Mucosa of descending colon (tissue), 3 donors: Measurements from ENCODE around the gene WFIKKN2. TPM values are rescaled to one million over a fixed set of nuclear protein-coding genes. Genes with fewer than 3 reads are reported as not detected.

ENCODE experiments used
- ATAC-seq: fragments of 200-7000 bp; cut with Tn5 transposase; one replicate; pipeline ENCODE4 v1.9.1; 2020; ENCODE audit warnings: mild to moderate bottlenecking, moderate library complexity
- DNase-seq, 3 donors: peaks; one replicate each; pipeline ENCODE4 v3.0.0-alpha.2; 2020
- H3K36me3 ChIP-seq: fragments of 200-600 bp; one replicate; pipeline ENCODE4 v1.8.0; 2021; ENCODE audit warnings: low read depth, mild to moderate bottlenecking
- H3K4me1 ChIP-seq: fragments of 200-600 bp; one replicate; pipeline ENCODE4 v1.8.0; 2021; ENCODE audit warnings: low read depth, mild to moderate bottlenecking
- H3K4me3 ChIP-seq: fragments of 200-600 bp; one replicate; pipeline ENCODE4 v1.8.0; 2021; ENCODE audit warnings: mild to moderate bottlenecking
- H3K9me3 ChIP-seq: fragments of 200-600 bp; one replicate; pipeline ENCODE4 v1.8.0; 2021; ENCODE audit warnings: mild to moderate bottlenecking
- intact Hi-C, 2 donors: fragments of 100-400 bp; cut with DNase I in 1 of 2; cut with micrococcal nuclease in 1 of 2; formaldehyde crosslinking; loops; one replicate each; pipeline versions ENCODE4 v1.11.0 to v1.11.1; 2022; cut with DNase I, micrococcal nuclease
- total RNA-seq, 3 donors: library from RNA; stranded (reverse); fragmentation: NEBNext Ultra II Directional in 2 of 3; extraction: Animal tissue kit (Norgen Biotek cat#: 25700) in 2 of 3; gene quantifications; one replicate each; pipeline versions ENCODE4 v1.2.1 to v1.2.4, GENCODE V29; 2021 to 2023
- TF ChIP-seq, protein P1 (sequence below): fragments of 200-600 bp; IDR thresholded peaks from one replicate; pipeline ENCODE4 v1.8.0; 2022; ENCODE audit warnings: antibody characterized with exemption, mild to moderate bottlenecking
- donor health status: DM: no; HTN: no; CAD: no; lungs with moderate emphysema.
- donor health status: DM: no; HTN: no; CAD: no.
- donor health status: DM: no; HTN: yes; CAD: no.

WFIKKN2 gene
- total RNA-seq, 3 donors from 2014 or later: 0.07 to 0.76 (median 0.17) TPM

DNA sequence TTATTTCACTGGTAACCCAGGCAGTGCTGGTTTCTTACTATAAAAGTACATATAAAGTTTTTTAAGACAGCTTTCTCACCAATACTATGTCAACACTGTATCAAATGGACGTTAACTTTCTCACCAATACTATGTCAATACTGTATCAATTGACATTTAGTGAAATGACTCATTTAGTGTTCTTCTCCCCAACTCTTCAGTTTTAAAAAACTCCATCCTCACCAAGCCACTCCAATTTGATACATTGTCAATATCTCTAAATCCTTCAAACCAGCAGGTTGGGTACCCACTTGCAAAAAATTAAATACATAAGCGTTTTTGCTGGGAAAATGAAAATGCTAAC, 25.9 kb downstream of the WFIKKN2 start:
- H3K4me1 ChIP-seq: peaks cover 36% of the 10 kb centered on the region
- ATAC-seq (no peak), DNase-seq (no peak)
- no peak overlapping the region for H3K4me3 ChIP-seq
- intact Hi-C loops: loop anchor here in 1 of 2 donors (10.0 kb wide), 1 partner anchor 53 kb away; no protein-coding TSS in a partner anchor
- H3K9me3 ChIP-seq: no peaks in the 10 kb centered on the region
- TF ChIP-seq, protein P1, sequence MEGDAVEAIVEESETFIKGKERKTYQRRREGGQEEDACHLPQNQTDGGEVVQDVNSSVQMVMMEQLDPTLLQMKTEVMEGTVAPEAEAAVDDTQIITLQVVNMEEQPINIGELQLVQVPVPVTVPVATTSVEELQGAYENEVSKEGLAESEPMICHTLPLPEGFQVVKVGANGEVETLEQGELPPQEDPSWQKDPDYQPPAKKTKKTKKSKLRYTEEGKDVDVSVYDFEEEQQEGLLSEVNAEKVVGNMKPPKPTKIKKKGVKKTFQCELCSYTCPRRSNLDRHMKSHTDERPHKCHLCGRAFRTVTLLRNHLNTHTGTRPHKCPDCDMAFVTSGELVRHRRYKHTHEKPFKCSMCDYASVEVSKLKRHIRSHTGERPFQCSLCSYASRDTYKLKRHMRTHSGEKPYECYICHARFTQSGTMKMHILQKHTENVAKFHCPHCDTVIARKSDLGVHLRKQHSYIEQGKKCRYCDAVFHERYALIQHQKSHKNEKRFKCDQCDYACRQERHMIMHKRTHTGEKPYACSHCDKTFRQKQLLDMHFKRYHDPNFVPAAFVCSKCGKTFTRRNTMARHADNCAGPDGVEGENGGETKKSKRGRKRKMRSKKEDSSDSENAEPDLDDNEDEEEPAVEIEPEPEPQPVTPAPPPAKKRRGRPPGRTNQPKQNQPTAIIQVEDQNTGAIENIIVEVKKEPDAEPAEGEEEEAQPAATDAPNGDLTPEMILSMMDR: no peak
- no peaks in the 10 kb centered on the region for H3K36me3 ChIP-seq

DNA sequence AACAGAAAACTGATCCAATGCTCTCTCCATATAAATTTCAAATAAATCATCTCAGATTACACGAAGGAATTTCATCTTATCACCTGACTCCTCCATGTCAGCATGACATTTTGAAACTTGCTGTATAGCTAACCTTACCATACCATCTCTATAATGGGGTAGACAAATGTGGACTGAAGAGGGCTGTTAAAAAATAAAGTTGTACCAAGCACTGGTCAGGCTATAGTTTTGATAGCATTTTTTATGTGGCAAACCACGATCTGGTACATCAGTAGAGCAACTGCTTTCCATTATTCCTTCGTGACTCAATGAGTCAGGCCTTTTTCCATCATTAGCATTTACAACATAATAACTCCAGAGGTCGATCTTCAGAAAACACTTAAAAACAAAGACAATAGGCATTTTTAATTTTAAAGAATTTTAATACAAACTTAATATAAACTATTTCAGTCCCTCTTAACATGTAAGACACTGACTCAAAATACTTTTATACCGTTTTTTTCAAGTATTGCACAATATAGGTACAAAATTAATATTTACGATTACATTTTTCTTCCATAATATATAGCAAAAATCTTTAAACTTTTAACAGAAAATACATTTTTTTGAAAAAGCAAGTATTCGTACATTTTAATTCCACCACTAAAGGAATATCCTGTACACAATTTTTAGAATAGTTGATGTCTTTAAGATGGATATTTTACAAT, 26.6 kb downstream of the WFIKKN2 start:
- intact Hi-C loops: loop anchor here in 1 of 2 donors (10.0 kb wide), 1 partner anchor 53 kb away; no protein-coding TSS in a partner anchor
- H3K4me1 ChIP-seq: peaks cover 31% of the 10 kb centered on the region
- ATAC-seq (no peak), DNase-seq (no peak)
- no peak overlapping the region for H3K4me3 ChIP-seq
- H3K9me3 ChIP-seq: no peaks in the 10 kb centered on the region
- TF ChIP-seq, protein P1: no peak
- no peaks in the 10 kb centered on the region for H3K36me3 ChIP-seq

DNA sequence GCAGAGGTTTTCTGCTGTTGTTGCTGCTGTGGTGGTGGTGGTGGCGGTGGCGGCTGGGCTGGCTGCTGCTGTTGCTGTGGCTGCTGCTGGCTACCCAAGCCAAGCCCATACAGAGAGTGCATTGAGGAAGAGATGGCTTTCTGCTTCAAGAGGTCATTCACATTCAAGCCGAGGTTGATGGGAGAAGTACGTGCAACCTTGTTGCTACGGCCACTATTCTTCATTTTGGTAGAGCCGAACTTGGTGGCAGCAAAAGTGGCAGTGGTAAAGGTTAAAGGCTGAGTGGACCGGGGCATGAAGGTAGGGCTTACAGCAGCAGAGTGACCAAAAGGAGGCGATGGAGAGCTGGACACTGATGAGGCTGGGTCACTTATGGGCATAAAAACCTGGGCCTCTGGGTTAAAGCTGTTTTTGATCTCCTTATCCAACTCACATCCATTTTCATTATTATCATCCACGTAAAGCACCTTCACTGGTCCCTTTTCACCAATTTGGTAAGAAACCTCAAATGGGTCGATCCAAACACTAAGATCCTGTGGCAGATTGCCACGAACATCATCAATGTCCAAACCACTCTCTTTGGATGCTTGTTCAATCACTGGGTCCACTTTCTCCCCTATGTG, 27.9 kb downstream of the WFIKKN2 start:
- no peaks in the 10 kb centered on the region for H3K36me3 ChIP-seq
- intact Hi-C loops: loop anchor here in 1 of 2 donors (10.0 kb wide), 1 partner anchor 51 kb away; no protein-coding TSS in a partner anchor
- H3K4me1 ChIP-seq: peaks cover 24% of the 10 kb centered on the region
- no peaks in the 10 kb centered on the region for H3K9me3 ChIP-seq
- TF ChIP-seq, protein P1: peak; percentile 12
- H3K4me3 ChIP-seq: no peak overlapping the region
- peak in 1 of 3 donors; percentile 84 for DNase-seq
- ATAC-seq: no peak

DNA sequence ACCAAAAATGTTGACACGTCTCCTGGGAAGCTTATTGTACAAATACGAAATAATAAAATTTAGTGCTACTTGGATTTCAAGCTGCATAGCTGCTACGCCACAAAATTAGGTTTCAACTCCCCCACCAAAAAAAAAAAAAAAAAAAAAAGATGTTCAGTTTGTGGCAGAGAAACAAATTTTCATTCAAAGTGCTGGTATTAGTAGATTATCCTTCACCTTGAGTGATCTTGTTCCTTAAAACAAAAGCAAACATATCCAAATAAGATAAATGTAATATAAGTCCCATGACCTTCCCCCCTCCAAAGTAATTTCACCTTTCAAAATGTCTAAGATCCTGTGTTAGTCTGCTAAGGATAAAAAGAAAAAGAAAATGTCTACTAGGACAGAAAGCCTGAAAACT, 28.5 kb downstream of the WFIKKN2 start:
- Histone ChIP-seq H3K4me3 (peak overlapping the region; percentile 95), H3K4me1 (peaks cover 23% of the 10 kb centered on the region), H3K36me3 (no peaks in the 10 kb centered on the region), H3K9me3 (no peaks in the 10 kb centered on the region)
- intact Hi-C loops: loop anchor here in 1 of 2 donors (10.0 kb wide), 1 partner anchor 51 kb away; no protein-coding TSS in a partner anchor
- TF ChIP-seq, protein P1: no peak
- no peak for DNase-seq
- ATAC-seq: no peak

DNA sequence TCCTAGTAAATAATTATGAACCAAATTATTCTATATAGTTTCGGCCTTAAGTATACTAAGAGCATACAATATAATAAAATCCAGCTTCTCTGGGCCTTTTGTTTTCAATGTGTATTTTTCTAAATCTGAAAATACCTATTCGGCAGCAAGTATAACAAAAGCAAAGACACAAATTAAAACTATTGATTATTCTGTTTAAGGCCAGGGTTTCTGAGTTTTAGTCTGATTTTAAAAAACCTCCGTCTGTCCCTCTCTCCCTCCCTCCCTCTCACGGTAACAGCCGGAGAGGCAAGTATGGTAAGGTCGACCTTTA, 29.3 kb downstream of the WFIKKN2 start:
- TF ChIP-seq, protein P1: no peak
- no peaks in the 10 kb centered on the region for H3K36me3 ChIP-seq
- H3K4me1 ChIP-seq: peaks cover 26% of the 10 kb centered on the region
- intact Hi-C loops: loop anchor here (5.0 to 10.0 kb wide), 2 partner anchors 50 to 83 kb away; no protein-coding TSS in a partner anchor
- peak overlapping the region; percentile 95 for H3K4me3 ChIP-seq
- H3K9me3 ChIP-seq: no peaks in the 10 kb centered on the region
- ATAC-seq: no peak
- DNase-seq: peak in 1 of 3 donors; percentile 56
